RCC 7860 (cell line): ENCODE measurements around the gene DYNC2H1.

ENCODE experiments used
- DNase-seq: peaks from one replicate; pipeline ENCODE4 v3.0.0-alpha.2; 2015; ENCODE audit warnings: low spot score
- FAIRE-seq: peaks from 2 replicates; lab custom pipeline; 2012; peaks lifted over from hg19 to GRCh38; lab: Jason Lieb, UNC

DYNC2H1 gene, protein sequence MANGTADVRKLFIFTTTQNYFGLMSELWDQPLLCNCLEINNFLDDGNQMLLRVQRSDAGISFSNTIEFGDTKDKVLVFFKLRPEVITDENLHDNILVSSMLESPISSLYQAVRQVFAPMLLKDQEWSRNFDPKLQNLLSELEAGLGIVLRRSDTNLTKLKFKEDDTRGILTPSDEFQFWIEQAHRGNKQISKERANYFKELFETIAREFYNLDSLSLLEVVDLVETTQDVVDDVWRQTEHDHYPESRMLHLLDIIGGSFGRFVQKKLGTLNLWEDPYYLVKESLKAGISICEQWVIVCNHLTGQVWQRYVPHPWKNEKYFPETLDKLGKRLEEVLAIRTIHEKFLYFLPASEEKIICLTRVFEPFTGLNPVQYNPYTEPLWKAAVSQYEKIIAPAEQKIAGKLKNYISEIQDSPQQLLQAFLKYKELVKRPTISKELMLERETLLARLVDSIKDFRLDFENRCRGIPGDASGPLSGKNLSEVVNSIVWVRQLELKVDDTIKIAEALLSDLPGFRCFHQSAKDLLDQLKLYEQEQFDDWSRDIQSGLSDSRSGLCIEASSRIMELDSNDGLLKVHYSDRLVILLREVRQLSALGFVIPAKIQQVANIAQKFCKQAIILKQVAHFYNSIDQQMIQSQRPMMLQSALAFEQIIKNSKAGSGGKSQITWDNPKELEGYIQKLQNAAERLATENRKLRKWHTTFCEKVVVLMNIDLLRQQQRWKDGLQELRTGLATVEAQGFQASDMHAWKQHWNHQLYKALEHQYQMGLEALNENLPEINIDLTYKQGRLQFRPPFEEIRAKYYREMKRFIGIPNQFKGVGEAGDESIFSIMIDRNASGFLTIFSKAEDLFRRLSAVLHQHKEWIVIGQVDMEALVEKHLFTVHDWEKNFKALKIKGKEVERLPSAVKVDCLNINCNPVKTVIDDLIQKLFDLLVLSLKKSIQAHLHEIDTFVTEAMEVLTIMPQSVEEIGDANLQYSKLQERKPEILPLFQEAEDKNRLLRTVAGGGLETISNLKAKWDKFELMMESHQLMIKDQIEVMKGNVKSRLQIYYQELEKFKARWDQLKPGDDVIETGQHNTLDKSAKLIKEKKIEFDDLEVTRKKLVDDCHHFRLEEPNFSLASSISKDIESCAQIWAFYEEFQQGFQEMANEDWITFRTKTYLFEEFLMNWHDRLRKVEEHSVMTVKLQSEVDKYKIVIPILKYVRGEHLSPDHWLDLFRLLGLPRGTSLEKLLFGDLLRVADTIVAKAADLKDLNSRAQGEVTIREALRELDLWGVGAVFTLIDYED (N-terminal part only)

DNA sequence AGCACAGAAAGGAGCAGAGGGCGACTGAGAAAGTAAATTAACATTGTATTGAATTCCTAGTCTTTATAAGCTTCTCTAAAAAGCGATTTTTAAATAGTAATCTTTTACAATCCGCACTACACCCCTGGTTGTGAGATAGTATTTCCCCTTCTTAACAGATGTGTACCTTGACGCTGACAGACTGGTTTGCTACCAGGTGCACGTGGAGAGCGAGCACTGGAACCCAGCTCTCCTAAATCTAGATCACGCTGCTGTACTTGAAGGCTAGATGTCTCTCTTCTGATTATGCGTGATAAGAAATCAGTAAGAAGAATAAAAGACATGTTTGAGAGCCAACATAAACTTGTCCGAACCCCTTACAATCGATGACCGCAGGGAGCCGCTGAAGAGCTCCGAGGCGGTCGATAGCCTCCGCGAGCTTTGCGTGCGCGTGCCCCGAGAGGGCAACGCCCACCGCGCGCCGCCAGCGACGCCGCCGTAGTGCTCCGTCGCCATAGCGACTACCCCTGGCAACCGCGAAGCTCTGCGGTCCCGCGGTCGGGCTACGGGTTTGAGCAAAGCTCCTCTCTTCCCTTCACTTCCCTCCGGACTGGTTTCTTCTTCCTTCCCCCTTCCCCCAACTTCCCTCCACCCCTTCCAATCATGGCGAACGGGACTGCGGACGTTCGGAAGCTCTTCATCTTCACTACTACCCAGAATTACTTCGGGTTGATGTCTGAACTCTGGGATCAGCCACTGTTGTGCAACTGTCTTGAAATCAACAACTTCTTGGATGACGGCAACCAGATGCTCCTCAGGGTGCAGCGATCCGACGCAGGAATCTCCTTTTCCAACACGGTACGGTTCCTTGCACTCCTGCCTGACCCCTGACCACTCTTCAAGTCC lies at the start of gene DYNC2H1:
Gene DYNC2H1, plus strand, starts transcription at position 494 of the 885 bp plus-strand sequence. Its CDS starts 149 bp downstream, at position 643.
- peak; percentile 18 for FAIRE-seq
- DNase-seq = peak; percentile 81

DNA sequence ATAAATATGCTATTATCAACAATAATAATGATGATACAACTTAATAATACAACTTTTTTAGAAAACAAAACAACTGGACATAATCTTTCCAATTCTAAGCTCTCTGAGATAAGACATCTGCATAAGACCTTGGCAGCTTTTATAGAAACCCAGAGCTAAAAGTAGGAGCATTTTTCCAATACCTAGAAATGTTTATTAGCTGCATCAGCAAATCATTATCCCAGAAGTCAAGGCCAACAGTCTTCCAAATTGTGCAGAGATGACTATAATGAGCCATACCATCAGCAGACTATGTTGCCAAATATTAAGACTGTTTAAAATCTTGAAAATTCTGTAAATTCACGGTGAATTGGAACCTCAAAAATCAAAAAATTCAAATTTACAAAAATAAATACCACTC lies 47.6 kb upstream of the DYNC2H1 start:
- FAIRE-seq (no peak), DNase-seq (no peak)

DNA sequence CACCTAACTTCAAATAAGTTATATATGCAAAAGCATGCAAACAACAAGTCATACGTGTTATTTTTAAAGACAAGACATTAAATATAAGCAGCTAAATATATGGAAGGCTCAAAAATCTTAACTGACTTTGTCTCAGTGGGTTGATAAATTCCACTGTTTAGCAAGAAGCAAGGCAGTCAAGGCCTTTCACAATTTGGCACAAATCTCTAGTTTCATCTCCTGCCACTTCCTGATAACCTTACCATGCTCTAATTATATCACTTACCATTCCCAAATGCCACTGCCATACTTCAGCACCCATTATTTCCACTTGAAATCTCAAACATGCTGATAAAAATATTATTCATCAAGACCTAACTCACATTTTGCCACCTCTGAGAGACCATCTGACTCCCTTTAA lies 42.1 kb upstream of the DYNC2H1 start:
- no peak for FAIRE-seq

DNA sequence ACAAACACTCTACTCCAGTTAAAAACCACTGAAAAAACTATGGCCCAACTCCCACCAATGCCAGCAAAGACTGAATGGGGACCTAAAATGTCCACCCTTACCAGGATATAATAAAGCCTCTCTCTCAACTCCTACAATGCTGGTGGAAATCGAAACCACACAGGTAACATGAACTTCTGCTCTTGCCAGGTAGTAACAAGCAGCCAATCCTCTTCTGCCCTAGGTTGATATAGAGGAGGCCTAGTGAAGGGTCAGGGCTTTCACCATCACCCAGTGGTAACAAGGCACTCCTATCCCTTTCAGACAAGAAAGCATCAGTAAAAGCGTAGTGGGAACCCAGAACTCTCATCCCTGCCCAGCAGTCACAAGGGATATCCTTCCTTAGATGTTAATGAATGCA lies 39.9 kb upstream of the DYNC2H1 start:
- FAIRE-seq (no peak), DNase-seq (no peak)

More for the DNA sequence above, 42.1 kb upstream of the DYNC2H1 start:
- DNase-seq = no peak

DNA sequence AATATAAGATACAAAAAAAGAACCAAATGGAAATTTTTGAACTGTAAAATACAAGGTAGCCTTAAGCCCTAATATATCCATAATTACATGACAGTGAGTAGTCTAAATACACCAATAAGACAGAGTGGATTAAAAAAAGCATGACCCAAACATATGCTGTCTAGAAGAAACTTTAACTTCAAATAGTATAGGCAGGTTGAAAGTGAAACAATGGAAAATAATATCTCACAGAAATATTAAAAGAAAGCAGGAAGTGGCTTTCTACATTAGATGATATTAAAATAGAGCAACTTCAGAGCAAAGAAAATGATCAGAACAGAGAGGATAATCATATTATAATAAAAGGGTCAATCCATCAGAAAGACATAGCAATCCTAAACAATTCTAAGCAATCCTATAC lies 39.1 kb upstream of the DYNC2H1 start:
- DNase-seq = no peak
- FAIRE-seq = no peak

DNA sequence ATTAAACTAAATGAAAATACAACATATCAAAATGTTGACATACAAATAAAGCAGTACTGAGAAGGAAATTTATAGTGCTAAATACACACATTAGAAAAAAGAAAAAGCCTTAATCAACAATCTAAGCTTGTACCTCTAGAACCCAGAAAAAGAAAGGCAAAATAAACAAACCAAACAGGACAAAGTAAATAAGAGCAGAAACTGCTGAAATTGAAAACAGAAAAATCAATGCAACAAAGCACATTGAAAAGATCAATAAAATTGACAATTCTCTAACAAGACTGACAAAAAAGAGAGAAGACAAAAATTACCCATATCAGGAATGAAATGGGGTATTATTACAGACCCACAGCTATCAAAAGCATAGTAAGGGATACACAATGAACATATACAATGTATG lies 38.2 kb upstream of the DYNC2H1 start:
- FAIRE-seq = no peak
- DNase-seq = no peak

DNA sequence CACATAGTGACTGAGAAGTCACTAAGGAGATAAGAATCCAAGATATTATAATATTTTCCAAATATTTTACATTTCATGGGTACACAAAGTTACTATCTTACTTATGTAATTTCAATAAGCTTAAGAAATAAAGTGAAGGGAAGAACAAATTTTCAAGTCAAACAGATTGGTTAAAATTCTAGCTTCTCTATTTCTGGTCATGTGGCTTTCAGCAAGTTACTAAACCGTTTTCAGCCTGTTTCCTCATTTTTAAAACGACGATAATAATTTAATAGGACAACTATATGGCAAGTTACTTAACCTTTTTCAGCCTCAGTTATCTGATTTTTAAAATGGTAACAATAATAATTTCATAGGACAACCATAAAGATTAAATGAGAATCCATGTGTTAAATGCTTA lies 32.9 kb upstream of the DYNC2H1 start:
- DNase-seq = no peak
- FAIRE-seq = no peak

DNA sequence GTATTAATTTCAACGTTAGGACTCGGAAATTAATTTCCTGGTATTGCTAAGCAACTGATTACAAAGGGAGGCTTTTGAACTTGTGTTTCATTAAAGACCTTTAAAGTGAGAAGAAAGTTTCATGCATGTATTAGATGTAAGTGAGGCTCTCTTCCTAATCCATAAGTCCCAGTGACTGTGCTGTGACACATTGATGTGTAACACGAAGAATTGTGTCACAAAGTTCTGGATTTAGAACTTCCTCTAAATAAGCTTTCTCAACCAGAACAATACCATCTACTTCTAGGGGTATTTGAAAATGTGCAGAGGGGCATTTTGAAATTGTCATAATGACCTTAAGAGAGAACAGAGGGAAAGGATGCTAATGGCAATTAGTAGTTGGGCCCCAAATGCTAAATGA lies 31.7 kb upstream of the DYNC2H1 start:
- DNase-seq = no peak

DNA sequence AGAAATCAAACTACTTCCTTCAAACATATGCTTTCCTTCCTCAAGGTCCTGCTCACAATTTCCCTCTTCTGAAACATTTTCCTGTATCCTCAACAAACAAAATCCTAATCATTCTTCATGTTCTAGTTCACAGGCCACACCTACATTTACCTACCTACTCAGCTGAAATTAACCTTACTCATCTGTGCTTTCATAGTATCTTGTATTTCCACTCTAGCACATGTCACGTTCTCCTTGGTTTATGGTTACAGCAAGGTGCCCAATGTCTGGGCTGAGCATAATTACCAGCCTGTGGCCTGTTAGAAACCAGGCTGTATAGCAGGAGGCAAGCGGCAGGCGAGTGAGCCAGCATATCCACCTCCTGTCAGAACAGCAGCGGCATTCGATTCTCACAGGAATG lies 30.5 kb upstream of the DYNC2H1 start:
- FAIRE-seq = no peak
- no peak for DNase-seq

More for the DNA sequence above, 31.7 kb upstream of the DYNC2H1 start:
- no peak for FAIRE-seq

DNA sequence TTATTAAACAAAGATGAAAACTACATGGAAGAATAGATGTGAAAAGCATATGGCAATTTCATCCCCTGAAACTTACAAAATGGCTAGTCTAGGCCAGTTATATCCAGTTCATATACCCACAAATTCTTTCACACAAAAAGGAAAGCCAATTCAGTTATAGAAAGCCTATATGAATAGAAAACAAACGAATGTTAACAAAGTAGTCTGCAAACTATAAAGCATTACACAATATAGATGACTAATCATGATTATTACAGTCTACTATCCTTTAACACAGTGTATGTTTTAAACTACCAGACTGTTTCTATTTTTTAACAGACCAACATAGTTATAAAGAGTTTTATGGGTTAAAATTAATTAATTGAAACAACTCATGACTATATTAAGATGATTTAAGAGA lies 29.4 kb upstream of the DYNC2H1 start:
- DNase-seq (no peak), FAIRE-seq (peak; percentile 58)

DNA sequence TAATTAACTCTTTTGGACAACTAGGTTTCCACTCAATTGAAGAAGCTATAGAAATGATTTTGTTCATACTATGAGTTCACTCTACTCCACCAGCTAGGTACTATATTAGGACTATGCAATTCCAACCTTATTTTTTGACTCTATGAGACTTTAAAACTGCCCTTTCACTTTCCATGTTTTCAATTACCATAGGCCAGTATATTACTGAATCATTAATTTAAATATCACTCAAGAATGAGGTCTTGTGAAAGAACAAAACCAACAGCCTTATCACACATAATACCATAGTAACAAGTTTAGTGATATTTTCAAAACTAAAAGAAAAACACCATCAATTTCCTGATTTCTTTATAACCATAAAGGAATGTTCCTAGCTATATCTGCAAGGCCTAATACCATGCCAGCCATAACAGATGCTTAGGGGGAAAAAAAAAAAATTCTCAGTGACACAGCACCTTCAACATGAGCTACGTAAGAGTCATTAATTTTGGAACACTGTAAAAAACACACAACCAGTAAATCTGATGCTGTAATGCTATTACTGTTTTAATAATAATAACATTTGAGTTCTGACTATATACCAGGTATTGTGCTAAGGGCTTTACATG lies 23.4 kb upstream of the DYNC2H1 start:
- DNase-seq = no peak
- no peak for FAIRE-seq

DNA sequence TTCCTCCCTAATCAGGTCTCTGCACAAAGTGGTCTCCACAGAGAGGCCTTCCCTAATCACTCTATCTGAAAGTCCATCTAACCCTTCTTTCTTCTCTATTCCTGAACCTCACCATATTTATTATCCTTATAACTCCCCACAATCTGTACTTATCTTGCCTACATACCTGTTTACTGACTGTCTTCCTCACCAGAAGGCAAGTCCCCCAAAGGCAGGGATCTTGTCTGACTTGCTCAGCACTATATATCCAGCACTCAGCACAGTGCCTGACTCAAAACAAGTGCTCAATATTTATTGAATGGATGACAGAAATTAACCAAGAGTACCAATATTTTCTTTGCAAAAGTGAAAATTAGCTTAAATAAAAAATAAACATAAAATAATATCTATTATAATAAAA lies 22.8 kb upstream of the DYNC2H1 start:
- FAIRE-seq = peak; percentile 17

DNA sequence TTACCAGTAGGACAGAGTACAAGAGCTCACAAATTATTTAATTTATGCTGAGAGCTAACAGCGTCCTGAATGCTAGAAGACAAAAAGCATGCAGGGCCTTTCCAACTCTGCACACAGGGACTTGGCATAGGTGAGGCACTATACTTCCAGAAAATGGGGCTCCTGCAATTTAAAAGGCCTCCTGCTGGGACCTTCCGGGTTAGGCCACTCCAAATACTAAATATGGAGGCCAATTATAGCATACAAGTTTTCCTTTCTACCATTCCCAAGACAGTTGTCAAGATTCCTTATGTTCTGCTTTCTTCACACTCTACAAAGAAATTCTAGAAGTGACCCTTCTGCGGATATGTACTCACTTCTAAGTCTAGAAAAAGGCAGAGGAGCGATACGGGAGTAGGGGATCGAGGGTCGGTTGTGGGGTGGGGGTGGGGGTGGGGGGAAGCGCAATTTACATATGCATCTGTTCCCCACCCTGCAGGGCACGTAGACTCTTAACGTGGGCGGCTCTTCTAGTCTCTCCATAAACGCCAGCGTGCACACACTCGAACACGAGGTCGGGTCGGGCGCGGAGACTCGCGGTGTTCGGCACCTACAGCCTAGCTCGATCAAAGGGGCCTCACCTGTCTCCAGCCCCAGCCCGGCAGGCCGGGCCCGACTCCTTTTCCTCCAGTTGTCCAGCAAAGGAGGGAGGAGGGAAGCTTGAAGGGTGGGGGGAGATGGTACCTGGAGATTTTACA lies 18.0 kb upstream of the DYNC2H1 start:
- FAIRE-seq (no peak), DNase-seq (peak; percentile 9)

More for the DNA sequence above, 22.8 kb upstream of the DYNC2H1 start:
- DNase-seq = no peak

DNA sequence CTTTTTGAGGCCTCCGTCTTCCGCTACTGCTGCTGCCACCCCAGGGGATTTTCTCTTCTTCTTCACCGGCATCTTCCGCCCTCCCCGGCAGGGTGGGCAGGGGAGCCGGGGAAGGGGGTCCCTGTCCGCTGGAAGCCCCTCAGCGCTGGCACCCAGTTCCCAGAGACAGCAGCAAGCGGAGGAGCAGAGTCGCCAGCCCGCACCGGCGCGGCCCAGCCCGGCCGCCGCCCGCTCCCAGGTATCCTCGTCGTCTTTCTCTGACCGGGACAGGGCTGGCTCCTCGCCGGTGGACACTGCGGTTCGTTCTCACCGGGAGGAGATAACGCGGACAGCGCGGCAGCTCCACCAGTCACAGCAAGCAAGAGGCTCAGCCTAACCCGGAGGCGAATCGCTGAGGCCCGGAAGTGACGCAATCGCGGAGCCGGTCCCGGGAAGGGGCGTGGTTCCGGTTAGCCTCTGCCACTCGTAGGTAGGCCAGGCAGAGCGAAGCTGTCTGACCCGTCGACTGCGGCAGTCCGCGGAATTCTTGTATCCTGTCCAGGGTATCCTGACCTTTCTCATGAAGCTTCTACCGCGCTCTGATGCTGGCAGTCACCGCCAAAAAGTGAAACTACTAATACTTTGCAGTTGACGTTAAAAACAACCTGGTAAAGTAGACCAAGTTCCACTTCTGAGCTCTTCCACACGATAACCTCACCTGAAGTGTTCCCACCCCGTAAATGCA lies 17.3 kb upstream of the DYNC2H1 start, which contains the start of gene DCUN1D5:
Gene DCUN1D5, minus strand, starts transcription at position 360 of the 724 bp plus-strand sequence. Its CDS starts 288 bp downstream, at position 72.
- DNase-seq = peak; percentile 87
- peak; percentile 69 for FAIRE-seq

DNA sequence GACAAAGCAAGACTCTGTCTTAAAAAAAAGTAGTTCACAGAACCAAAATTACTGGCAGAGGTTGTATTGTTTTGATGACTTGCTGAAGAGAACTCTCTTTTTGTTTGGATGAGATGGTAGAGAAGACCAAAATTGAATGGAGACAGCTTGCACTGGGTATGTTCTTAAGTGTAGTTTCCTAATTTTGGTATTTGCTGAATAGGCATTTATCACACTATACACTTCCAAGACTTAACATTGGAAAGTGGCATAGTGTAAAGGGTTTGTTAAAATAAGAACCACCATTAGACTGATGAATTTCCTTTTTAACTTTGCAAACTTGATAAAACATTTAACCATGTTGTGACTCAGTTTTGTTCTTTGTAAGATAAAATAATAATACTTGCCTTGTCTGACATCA lies 11.9 kb upstream of the DYNC2H1 start:
- FAIRE-seq = no peak
- DNase-seq = no peak

DNA sequence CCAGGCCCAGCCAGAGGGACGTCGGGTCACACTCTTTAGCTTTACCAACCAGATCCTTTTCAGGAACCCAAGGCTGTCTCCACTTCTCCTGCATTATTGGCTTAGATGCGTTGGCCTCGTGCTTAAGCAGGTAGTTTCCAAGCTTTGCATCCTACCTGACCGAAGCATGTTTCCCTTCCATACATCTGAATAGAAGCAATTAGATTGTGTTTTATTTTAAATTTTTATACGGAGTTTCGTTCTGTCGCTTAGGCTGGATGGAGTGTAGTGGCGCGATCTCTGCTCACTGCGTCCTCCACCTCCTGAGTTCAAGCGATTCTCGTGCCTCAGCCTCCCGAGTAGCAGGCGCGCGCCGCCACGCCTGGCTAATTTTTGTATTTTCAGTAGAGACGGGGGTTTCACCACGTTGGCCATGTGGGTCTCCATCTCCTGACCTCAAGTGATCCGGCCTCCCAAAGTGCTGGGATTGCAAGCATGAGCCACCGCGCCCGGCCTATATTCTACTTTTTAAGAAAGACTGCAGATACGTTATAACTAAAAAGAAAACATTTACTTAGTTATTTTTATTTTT lies 677 bp downstream of the DYNC2H1 start:
- FAIRE-seq = no peak
- no peak for DNase-seq

DNA sequence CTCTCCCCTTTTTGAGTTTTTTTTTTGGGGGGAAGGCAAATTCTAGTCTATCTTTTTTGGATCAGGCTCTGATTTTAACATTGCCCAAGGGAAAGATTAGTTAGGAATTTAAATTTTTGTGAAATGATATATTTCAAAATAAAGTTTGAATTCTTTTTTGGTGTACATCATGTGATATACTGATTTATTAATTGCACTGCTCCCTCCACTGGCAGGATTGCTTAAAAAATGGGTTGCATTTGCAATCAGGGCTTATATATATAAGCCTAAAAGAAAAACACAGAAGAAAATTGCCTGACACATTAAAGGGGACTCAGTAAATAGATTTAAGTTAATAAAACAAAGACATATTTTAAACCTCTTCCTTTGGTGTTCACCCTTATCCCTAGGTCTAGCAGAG lies 1.2 kb downstream of the DYNC2H1 start:
- DNase-seq = no peak
- FAIRE-seq = no peak

DNA sequence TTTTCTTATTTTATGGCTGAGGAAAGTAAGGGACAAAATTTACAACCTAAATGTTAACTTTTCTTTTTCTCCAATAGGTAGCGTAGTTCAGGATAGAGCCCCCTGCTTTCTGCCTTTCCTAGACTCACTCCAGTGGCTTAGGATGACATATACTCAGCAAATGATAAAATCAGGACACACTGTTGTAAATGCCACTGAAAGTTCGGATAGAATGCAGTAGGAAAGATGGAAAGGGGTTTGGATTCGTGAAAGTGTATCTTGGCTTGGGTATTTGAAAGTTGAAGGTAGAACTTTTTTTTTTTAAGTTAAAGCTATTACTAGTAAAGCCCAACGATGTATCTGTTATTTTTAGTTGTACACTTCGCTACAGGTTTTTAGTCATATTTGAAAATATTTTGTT lies 2.2 kb downstream of the DYNC2H1 start:
- FAIRE-seq = no peak
- no peak for DNase-seq
